Measurements from ENCODE around the gene KREMEN1. TPM values are rescaled to one million over a fixed set of nuclear protein-coding genes. Genes with fewer than 3 reads are reported as not detected.
"Not testable (repeated sequence)": the region's sequence is repeated elsewhere in the genome, so short reads cannot be mapped to it uniquely, and the experiment has no call there.

KREMEN1 gene
- polyA plus RNA-seq, 1 donor, result 26.3 TPM

GRCh38 chr22:29117799-29118477 lies 45.1 kb downstream of the KREMEN1 start:
- no peak for DNase-seq
- Histone ChIP-seq H3K9me3 (ENCODE audit: control insufficient read depth, low read depth, low read length) (peaks cover 4% of the 10 kb centered on the region), H3K4me1 (ENCODE audit: control insufficient read depth, insufficient read depth, low read length) (peaks cover 5% of the 10 kb centered on the region), H3K27ac (ENCODE audit: low read length) (no peak overlapping the region), H3K36me3 (ENCODE audit: control insufficient read depth, insufficient read depth, low read length) (peaks cover 9% of the 10 kb centered on the region), H3K4me3 (ENCODE audit: low read length) (no peak overlapping the region), H3K27me3 (ENCODE audit: control insufficient read depth, insufficient read depth, low read length) (no peaks in the 10 kb centered on the region)
- 100% methylated on average over 1 of the region's 6 CpGs for WGBS (ENCODE audit: insufficient coverage, low lambda C conversion rate)

- H3K27me3 ChIP-seq (ENCODE audit: control insufficient read depth, insufficient read depth, low read length); H3K4me1 ChIP-seq (ENCODE audit: control insufficient read depth, insufficient read depth, low read length); H3K27ac ChIP-seq (ENCODE audit: low read length); H3K4me3 ChIP-seq (ENCODE audit: low read length); H3K36me3 ChIP-seq (ENCODE audit: control insufficient read depth, insufficient read depth, low read length); H3K9me3 ChIP-seq (ENCODE audit: control insufficient read depth, low read depth, low read length): not testable (repeated sequence)
- 100% methylated on average over 6 of the region's 7 CpGs for WGBS (ENCODE audit: insufficient coverage, low lambda C conversion rate)
- peak in 1 of 2 donors; percentile 23 for DNase-seq
These were observed 47.5 kb downstream of the KREMEN1 start for GRCh38 chr22:29120098-29120912.

- Histone ChIP-seq H3K27ac (ENCODE audit: low read length) (no peak overlapping the region), H3K36me3 (ENCODE audit: control insufficient read depth, insufficient read depth, low read length) (peaks cover 15% of the 10 kb centered on the region), H3K4me1 (ENCODE audit: control insufficient read depth, insufficient read depth, low read length) (no peaks in the 10 kb centered on the region), H3K27me3 (ENCODE audit: control insufficient read depth, insufficient read depth, low read length) (no peaks in the 10 kb centered on the region), H3K4me3 (ENCODE audit: low read length) (no peak overlapping the region), H3K9me3 (ENCODE audit: control insufficient read depth, low read depth, low read length) (peaks cover 4% of the 10 kb centered on the region)
- DNase-seq, result no peak
- WGBS (ENCODE audit: insufficient coverage, low lambda C conversion rate), result no CpG with 5 or more reads among the region's 5 CpGs
These were observed 48.3 kb downstream of the KREMEN1 start for GRCh38 chr22:29121124-29121523.

GRCh38 chr22:29122041-29122440 lies 49.2 kb downstream of the KREMEN1 start:
- no peak overlapping the region for H3K27ac ChIP-seq (ENCODE audit: low read length)
- peaks cover 4% of the 10 kb centered on the region for H3K9me3 ChIP-seq (ENCODE audit: control insufficient read depth, low read depth, low read length)
- peaks cover 16% of the 10 kb centered on the region for H3K36me3 ChIP-seq (ENCODE audit: control insufficient read depth, insufficient read depth, low read length)
- H3K4me3 ChIP-seq (ENCODE audit: low read length), result no peak overlapping the region
- DNase-seq, result no peak
- H3K27me3 ChIP-seq (ENCODE audit: control insufficient read depth, insufficient read depth, low read length), result no peaks in the 10 kb centered on the region
- peaks cover 6% of the 10 kb centered on the region for H3K4me1 ChIP-seq (ENCODE audit: control insufficient read depth, insufficient read depth, low read length)

GRCh38 chr22:29124777-29125442 lies 52.1 kb downstream of the KREMEN1 start:
- Histone ChIP-seq H3K36me3 (ENCODE audit: control insufficient read depth, insufficient read depth, low read length) (peaks cover 18% of the 10 kb centered on the region), H3K9me3 (ENCODE audit: control insufficient read depth, low read depth, low read length) (peaks cover 4% of the 10 kb centered on the region), H3K27ac (ENCODE audit: low read length) (no peak overlapping the region), H3K27me3 (ENCODE audit: control insufficient read depth, insufficient read depth, low read length) (no peaks in the 10 kb centered on the region), H3K4me1 (ENCODE audit: control insufficient read depth, insufficient read depth, low read length) (peaks cover 8% of the 10 kb centered on the region), H3K4me3 (ENCODE audit: low read length) (no peak overlapping the region)
- 90% methylated on average over 2 of the region's 10 CpGs for WGBS (ENCODE audit: insufficient coverage, low lambda C conversion rate)
- no peak for DNase-seq

- Histone ChIP-seq H3K4me3 (ENCODE audit: low read length) (no peak overlapping the region), H3K9me3 (ENCODE audit: control insufficient read depth, low read depth, low read length) (peaks cover 2% of the 10 kb centered on the region), H3K27me3 (ENCODE audit: control insufficient read depth, insufficient read depth, low read length) (no peaks in the 10 kb centered on the region), H3K27ac (ENCODE audit: low read length) (no peak overlapping the region), H3K36me3 (ENCODE audit: control insufficient read depth, insufficient read depth, low read length) (peaks cover 18% of the 10 kb centered on the region), H3K4me1 (ENCODE audit: control insufficient read depth, insufficient read depth, low read length) (peaks cover 8% of the 10 kb centered on the region)
- DNase-seq, result no peak
- no CpG with 5 or more reads among the region's 2 CpGs for WGBS (ENCODE audit: insufficient coverage, low lambda C conversion rate)
These were observed 52.6 kb downstream of the KREMEN1 start for GRCh38 chr22:29125443-29125778.

GRCh38 chr22:29125844-29126243 lies 53.0 kb downstream of the KREMEN1 start:
- WGBS (ENCODE audit: insufficient coverage, low lambda C conversion rate), result no CpG with 5 or more reads among the region's 5 CpGs
- Histone ChIP-seq H3K4me1 (ENCODE audit: control insufficient read depth, insufficient read depth, low read length) (peaks cover 8% of the 10 kb centered on the region), H3K27me3 (ENCODE audit: control insufficient read depth, insufficient read depth, low read length) (no peaks in the 10 kb centered on the region), H3K4me3 (ENCODE audit: low read length) (no peak overlapping the region), H3K27ac (ENCODE audit: low read length) (no peak overlapping the region), H3K36me3 (ENCODE audit: control insufficient read depth, insufficient read depth, low read length) (peaks cover 20% of the 10 kb centered on the region), H3K9me3 (ENCODE audit: control insufficient read depth, low read depth, low read length) (no peaks in the 10 kb centered on the region)
- DNase-seq, result no peak

GRCh38 chr22:29126670-29127395 lies 54.0 kb downstream of the KREMEN1 start:
- H3K4me1 ChIP-seq (ENCODE audit: control insufficient read depth, insufficient read depth, low read length), result peaks cover 8% of the 10 kb centered on the region
- 14% methylated on average over 2 of the region's 2 CpGs for WGBS (ENCODE audit: insufficient coverage, low lambda C conversion rate)
- H3K27me3 ChIP-seq (ENCODE audit: control insufficient read depth, insufficient read depth, low read length), result no peaks in the 10 kb centered on the region
- peaks cover 20% of the 10 kb centered on the region for H3K36me3 ChIP-seq (ENCODE audit: control insufficient read depth, insufficient read depth, low read length)
- H3K4me3 ChIP-seq (ENCODE audit: low read length), result no peak overlapping the region
- no peak overlapping the region for H3K27ac ChIP-seq (ENCODE audit: low read length)
- no peaks in the 10 kb centered on the region for H3K9me3 ChIP-seq (ENCODE audit: control insufficient read depth, low read depth, low read length)
- peak in 1 of 2 donors; percentile 54 for DNase-seq

- H3K36me3 ChIP-seq (ENCODE audit: control insufficient read depth, insufficient read depth, low read length), result peaks cover 32% of the 10 kb centered on the region
- H3K27ac ChIP-seq (ENCODE audit: low read length), result no peak overlapping the region
- peak in 1 of 2 donors; percentile 22 for DNase-seq
- no peaks in the 10 kb centered on the region for H3K9me3 ChIP-seq (ENCODE audit: control insufficient read depth, low read depth, low read length)
- H3K4me3 ChIP-seq (ENCODE audit: low read length), result no peak overlapping the region
- peaks cover 8% of the 10 kb centered on the region for H3K4me1 ChIP-seq (ENCODE audit: control insufficient read depth, insufficient read depth, low read length)
- WGBS (ENCODE audit: insufficient coverage, low lambda C conversion rate), result no CpG with 5 or more reads among the region's 13 CpGs
- no peaks in the 10 kb centered on the region for H3K27me3 ChIP-seq (ENCODE audit: control insufficient read depth, insufficient read depth, low read length)
These were observed 56.3 kb downstream of the KREMEN1 start for GRCh38 chr22:29128891-29129807.
